GM12864 (cell line): ENCODE measurements around the gene KIF16B.

ENCODE experiments used
- DNase-seq: peaks from one replicate; pipeline ENCODE4 v3.0.0-alpha.2; 2011; ENCODE audit warnings: low read depth
- H3K4me3 ChIP-seq: 2 replicates; pipeline ENCODE4 v1.5.1; 2011; ENCODE audit warnings: mild to moderate bottlenecking, low read depth, low read length, control low read depth
- TF ChIP-seq, protein P1 (sequence below): IDR thresholded peaks from 2 replicates; pipeline ENCODE4 v1.5.1; 2011; ENCODE audit warnings: low read depth, mild to moderate bottlenecking, moderate library complexity, low read length, control low read depth, inconsistent platforms; ENCODE audit errors: missing control alignments

KIF16B gene

DNA sequence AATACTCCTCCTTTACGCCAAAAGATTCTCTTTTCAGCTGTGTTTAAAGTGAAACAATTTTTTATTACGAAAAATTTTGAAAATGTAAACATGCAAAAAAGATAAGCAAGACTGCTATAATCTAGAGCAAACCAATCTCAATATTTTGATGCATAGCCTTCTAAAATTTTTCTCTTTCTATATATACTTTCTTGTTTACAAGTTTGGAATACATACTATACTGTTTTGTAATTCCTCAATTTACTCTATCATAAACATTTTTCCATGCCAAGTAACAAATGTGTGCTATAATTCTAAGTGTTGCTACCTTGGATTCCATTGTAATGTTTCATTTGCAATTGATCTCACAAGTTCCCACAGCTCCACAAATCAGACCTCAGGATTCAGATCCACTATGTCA, 43.1 kb upstream of the KIF16B start:
- no peak for DNase-seq

DNA sequence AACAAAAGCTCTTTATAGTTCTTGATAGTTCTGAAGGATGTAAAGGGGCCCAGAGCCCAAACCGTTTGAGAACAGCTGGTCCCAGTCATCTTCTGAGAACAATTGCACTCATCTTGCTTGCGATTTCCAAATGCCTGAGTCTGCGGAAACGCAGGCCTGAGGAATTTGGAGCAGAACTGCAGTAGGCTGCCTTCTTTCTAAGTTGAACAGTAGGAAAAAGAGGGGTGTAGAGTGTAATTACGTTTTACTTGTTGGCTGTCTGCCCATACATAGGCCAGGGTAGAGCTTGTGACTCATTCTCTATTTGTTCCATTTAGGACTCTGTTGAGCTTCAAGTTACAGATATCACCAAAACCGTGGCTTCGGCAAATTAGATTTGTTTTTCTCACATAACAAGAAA, 42.0 kb upstream of the KIF16B start:
- TF ChIP-seq, protein P1, sequence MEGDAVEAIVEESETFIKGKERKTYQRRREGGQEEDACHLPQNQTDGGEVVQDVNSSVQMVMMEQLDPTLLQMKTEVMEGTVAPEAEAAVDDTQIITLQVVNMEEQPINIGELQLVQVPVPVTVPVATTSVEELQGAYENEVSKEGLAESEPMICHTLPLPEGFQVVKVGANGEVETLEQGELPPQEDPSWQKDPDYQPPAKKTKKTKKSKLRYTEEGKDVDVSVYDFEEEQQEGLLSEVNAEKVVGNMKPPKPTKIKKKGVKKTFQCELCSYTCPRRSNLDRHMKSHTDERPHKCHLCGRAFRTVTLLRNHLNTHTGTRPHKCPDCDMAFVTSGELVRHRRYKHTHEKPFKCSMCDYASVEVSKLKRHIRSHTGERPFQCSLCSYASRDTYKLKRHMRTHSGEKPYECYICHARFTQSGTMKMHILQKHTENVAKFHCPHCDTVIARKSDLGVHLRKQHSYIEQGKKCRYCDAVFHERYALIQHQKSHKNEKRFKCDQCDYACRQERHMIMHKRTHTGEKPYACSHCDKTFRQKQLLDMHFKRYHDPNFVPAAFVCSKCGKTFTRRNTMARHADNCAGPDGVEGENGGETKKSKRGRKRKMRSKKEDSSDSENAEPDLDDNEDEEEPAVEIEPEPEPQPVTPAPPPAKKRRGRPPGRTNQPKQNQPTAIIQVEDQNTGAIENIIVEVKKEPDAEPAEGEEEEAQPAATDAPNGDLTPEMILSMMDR: no peak
- no peak for DNase-seq
- no peak overlapping the region for H3K4me3 ChIP-seq

More for the DNA sequence above, 43.1 kb upstream of the KIF16B start:
- TF ChIP-seq, protein P1: no peak
- no peak overlapping the region for H3K4me3 ChIP-seq

DNA sequence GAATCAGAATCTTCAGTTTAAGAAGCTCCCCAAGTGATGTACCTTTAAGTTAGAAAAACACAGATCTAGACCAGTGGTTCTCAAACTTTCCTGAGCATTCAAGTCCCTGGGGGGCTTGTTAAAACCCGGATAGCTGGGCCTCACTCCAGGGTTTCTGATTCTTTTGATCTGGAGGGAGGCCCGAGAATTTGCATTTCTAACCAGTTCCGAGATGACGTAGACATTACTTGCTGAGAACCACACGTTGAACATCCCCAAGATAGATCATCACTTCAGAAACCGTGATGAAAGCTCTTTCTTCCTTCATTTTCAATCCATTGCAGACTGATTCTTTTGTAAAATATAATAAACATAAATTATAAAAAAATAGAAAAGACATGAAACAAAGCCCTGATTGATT, 40.7 kb upstream of the KIF16B start:
- no peak for DNase-seq
- H3K4me3 ChIP-seq: no peak overlapping the region
- TF ChIP-seq, protein P1: no peak

DNA sequence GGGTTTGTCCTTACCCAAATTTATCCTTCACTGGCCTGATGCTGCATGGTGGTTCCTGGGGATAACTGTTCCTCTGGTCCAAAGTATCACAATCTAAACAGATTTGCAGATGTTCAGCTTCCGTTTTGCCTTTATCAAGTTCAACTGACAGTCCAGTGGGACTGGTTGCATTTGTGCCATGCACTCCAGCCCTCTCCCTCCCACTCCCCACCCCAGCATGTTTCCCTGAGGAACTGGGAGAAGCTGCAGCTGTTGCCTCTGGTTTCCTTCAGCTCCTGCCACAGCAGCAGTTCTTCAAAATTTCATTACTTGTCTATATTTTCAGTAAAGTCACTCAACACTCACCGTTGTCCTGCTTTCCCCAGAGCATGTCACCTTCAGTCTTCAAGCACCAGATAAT, 39.5 kb upstream of the KIF16B start:
- DNase-seq: no peak
- H3K4me3 ChIP-seq: no peak overlapping the region
- TF ChIP-seq, protein P1: no peak

DNA sequence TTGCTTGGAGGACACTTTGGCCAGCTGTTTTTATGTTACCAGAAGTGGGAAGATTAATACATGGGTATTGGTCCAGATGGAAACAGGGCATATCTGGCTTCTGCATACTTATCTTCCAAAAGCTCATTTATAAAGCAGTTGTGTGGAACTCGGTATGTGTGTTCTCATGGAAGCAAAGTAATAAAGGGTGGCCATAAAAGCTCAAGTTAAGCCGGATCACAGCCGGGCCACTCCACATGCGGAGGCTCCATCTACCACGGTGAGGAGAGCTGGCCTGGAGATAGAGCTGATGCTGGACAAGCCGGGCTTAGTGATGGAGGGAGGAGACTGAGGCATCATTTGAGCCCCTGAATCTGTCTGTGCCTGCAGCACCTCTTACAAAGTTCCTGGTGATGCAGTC, 38.6 kb upstream of the KIF16B start:
- TF ChIP-seq, protein P1: no peak
- H3K4me3 ChIP-seq: no peak overlapping the region
- DNase-seq: no peak

DNA sequence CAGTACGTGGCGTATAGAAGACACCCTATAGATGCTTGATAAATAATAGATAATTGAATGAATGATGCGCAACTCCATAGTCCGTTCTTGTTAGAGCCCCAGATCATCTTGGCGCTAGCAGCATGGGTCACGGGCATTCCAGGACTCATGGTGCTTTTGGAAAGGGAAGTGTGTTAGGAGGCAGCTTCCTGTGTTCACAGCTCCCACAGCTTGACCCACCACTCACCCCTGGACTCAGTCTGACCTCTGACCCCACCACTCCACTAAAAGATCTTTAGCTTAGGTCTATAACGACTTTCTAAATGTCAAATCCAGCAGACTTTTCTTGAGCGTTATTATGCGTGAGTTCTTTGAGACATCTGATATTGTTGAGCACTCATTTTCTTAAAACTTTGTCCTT, 35.8 kb upstream of the KIF16B start:
- H3K4me3 ChIP-seq: no peak overlapping the region
- TF ChIP-seq, protein P1: no peak
- DNase-seq: no peak

DNA sequence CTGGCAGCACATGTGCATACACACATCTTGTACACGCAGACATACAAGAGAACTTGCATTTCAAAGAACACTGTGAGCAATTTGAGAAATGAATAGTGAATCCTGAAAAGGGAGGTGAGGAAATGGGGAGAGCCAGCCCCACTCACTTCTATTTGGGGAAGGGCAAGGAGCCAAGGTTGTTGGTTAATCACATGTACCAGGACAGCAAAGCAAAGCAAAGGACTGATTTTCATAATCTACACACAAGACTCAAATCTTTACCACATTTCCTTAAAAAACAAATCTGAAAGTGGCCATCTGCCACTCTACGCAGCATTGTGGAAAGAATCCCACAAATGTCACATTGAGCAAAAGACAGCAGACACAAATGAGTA, 35.0 kb upstream of the KIF16B start:
- DNase-seq: no peak
- H3K4me3 ChIP-seq: no peak overlapping the region
- TF ChIP-seq, protein P1: no peak
